Mesothelial cell of epicardium (in vitro differentiated cells): ENCODE measurements around the gene SPACA6. TPM values are rescaled to one million over a fixed set of nuclear protein-coding genes. Genes with fewer than 3 reads are reported as not detected.

Source experiments
- DNase-seq, 2 experiments: peaks; one replicate each; pipeline ENCODE4 v3.0.0; 2021; ENCODE audit warnings: low spot score in 2 of 2; ENCODE audit not compliant: unreplicated experiment in 2 of 2
- H3K27ac Mint-ChIP-seq: 2 replicates; pipeline ENCODE4 v1.8.0; 2021; ENCODE audit warnings: mixed read lengths
- H3K27me3 Mint-ChIP-seq: 2 replicates; pipeline ENCODE4 v1.8.0; 2021; ENCODE audit warnings: low read depth, mixed read lengths
- H3K36me3 Mint-ChIP-seq: 2 replicates; pipeline ENCODE4 v1.8.0; 2021; ENCODE audit warnings: mixed read lengths
- H3K4me1 Mint-ChIP-seq: 2 replicates; pipeline ENCODE4 v1.8.0; 2021; ENCODE audit warnings: mixed read lengths
- H3K4me3 Mint-ChIP-seq: 2 replicates; pipeline ENCODE4 v1.8.0; 2021; ENCODE audit warnings: mild to moderate bottlenecking, moderate library complexity, mixed read lengths
- H3K9me3 Mint-ChIP-seq: 2 replicates; pipeline ENCODE4 v1.8.0; 2021; ENCODE audit warnings: mixed read lengths
- total RNA-seq: library from RNA; stranded (reverse); gene quantifications from 3 replicates; pipeline ENCODE4 v1.2.1, GENCODE V29; 2021
- TF ChIP-seq, protein P1 (sequence below): fragments of 200-600 bp; sonication (generic); IDR thresholded peaks from one replicate; pipeline ENCODE4 v1.5.0; 2021; ENCODE audit warnings: antibody characterized with exemption; ENCODE audit not compliant: unreplicated experiment

Gene SPACA6
- total RNA-seq, 1 donor from 2014 or later: 87.6 TPM

DNA sequence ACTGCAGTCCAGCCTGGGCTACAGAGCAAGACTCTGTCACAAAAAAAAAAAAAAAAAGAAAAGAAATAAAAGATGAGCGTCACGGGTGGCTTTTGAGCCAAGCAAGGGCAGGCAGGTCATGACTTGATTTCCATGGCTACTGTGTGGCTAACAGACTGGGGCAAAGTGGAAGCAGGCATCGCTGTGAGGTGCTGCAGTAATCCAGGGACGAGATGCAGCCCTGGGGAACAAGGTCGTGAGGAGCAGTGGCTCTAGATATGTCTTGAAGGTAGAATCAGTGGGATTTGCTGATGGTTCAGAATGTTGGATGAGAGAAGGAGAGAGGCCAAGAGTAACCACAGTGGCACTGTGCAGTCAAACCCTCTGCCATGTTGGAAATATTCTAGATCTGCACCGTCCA lies 16.4 kb downstream of the SPACA6 start:
- no peak overlapping the region for H3K27ac Mint-ChIP-seq
- DNase-seq: no peak
- H3K4me3 Mint-ChIP-seq: no peak overlapping the region
- H3K4me1 Mint-ChIP-seq: peaks cover 14% of the 10 kb centered on the region
- TF ChIP-seq, protein P1, sequence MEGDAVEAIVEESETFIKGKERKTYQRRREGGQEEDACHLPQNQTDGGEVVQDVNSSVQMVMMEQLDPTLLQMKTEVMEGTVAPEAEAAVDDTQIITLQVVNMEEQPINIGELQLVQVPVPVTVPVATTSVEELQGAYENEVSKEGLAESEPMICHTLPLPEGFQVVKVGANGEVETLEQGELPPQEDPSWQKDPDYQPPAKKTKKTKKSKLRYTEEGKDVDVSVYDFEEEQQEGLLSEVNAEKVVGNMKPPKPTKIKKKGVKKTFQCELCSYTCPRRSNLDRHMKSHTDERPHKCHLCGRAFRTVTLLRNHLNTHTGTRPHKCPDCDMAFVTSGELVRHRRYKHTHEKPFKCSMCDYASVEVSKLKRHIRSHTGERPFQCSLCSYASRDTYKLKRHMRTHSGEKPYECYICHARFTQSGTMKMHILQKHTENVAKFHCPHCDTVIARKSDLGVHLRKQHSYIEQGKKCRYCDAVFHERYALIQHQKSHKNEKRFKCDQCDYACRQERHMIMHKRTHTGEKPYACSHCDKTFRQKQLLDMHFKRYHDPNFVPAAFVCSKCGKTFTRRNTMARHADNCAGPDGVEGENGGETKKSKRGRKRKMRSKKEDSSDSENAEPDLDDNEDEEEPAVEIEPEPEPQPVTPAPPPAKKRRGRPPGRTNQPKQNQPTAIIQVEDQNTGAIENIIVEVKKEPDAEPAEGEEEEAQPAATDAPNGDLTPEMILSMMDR: no peak
- H3K36me3 Mint-ChIP-seq: peaks cover 27% of the 10 kb centered on the region
- H3K9me3 Mint-ChIP-seq: no peaks in the 10 kb centered on the region
- H3K27me3 Mint-ChIP-seq: no peaks in the 10 kb centered on the region

DNA sequence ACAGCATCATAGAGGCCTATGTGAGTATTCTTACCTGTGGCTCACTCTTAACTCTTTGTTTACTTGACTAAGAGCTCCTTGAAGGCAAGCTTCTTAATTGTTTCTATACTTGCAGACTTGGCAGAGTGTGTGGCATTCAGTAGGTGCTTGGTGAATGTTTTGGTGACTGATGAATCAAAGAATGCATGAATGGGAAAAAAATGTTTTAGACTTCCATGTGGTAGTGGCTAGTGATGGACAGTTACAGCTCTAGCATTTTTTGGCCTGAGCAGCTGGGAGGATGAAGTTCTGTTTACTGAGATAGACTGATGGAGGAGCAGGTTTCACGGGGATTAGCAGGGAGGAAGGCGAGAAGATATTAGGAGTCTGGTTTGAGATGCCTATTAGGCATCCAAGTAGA lies 17.0 kb downstream of the SPACA6 start:
- TF ChIP-seq, protein P1: no peak
- H3K36me3 Mint-ChIP-seq: peaks cover 23% of the 10 kb centered on the region
- no peaks in the 10 kb centered on the region for H3K9me3 Mint-ChIP-seq
- H3K27ac Mint-ChIP-seq: no peak overlapping the region
- peaks cover 10% of the 10 kb centered on the region for H3K4me1 Mint-ChIP-seq
- H3K27me3 Mint-ChIP-seq: peaks cover 3% of the 10 kb centered on the region
- H3K4me3 Mint-ChIP-seq: no peak overlapping the region
- DNase-seq: no peak

DNA sequence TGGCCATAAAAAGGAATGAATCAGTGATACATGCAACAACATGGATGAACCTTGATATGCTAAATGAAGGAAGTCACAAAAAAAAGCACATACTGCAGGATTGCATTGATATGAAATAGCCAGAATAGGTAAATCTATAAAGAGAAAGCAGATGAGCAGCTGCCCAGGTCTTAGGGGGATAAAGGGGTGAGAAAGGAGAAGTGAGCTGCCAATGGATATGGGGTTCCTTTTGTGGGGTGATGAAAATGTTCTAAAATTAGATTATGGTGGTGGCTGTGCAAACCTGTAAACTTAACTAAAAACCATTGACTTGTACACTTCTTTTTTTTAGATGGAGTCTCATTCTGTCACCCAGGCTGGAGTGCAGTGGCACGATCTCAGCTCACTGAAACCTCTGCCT lies 18.6 kb downstream of the SPACA6 start:
- peaks cover 3% of the 10 kb centered on the region for H3K4me1 Mint-ChIP-seq
- no peak overlapping the region for H3K4me3 Mint-ChIP-seq
- H3K36me3 Mint-ChIP-seq: peaks cover 12% of the 10 kb centered on the region
- H3K27me3 Mint-ChIP-seq: peaks cover 19% of the 10 kb centered on the region
- no peaks in the 10 kb centered on the region for H3K9me3 Mint-ChIP-seq
- DNase-seq: no peak
- TF ChIP-seq, protein P1: no peak
- H3K27ac Mint-ChIP-seq: no peak overlapping the region

DNA sequence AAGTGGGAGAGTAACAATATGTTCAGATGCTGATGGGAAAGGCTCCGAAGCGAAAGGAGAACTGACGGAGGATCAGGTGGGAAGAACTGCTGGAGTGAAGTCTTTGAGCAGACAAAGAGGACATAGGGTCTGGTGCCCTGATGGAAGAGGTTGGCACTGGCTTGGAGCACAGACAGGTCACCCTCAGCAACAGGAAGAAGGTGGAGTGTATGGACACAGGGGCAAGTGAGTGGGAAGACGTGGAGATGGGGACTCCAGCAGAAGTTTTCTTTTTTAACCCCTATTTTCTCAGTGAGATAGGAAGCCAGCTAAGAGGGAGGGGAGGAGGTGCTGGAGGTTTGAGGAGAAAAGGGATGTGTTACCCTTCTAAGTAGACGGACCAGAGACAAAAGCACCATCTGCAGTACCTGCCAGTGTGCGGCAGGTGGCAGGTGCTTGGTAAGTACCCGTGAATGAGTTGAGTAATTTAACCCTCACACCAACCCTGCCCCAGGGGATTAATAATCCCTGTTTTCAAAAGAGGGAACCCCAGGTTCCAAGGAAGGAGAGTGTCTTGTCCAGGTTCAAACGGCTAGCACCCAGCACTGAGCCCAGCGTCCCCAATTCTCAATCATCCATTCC lies 19.4 kb downstream of the SPACA6 start:
- no peak for DNase-seq
- H3K36me3 Mint-ChIP-seq: peaks cover 6% of the 10 kb centered on the region
- no peak overlapping the region for H3K4me3 Mint-ChIP-seq
- TF ChIP-seq, protein P1: peak; percentile 58
- peaks cover 27% of the 10 kb centered on the region for H3K27me3 Mint-ChIP-seq
- H3K4me1 Mint-ChIP-seq: peaks cover 3% of the 10 kb centered on the region
- no peaks in the 10 kb centered on the region for H3K9me3 Mint-ChIP-seq
- H3K27ac Mint-ChIP-seq: no peak overlapping the region

DNA sequence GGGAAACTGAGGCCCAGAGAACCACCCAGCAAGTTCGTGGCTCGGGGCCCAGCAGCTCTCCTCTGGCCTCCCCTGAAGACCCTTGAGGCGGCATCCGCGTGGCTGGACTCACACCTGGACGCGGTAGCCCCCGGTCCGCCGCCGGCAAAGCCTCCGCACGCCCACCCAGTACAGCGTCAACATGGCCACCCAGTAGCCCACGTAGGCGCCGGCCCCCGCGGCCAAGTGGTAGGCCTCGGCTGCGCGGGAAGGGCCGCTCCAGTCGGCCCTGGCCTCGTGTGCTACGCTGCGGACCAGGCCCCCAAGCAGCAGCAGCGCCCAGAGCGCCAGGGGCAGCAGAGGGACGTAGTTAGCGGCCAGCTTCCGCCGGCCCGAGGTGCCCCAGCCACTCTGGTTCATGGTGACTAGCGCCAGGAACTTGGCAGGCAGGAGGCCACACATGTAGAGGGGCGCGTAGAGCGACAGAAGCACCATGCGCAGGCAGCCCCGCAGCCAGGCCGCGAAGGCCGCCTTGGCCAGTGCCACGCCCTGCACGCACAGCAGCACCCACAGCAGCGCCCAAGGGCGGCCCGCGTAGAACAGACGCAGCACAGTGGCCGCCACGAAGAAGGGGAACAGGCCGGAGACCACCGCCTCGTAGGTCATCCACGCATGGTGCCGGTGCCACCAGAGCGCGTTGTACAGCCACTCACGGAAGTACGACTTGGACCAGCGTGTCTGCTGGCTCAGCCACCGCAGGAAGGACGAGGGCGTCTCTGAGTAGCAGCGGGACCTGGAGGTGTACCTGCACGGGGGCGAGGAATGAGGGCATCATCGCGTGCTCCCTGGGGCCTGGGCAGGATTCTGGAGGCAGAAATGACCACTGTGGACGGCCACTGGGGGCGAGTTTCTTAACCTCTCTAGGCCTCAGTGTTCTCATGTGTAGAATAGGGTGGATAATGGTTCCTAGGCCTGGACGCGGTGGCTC lies 20.5 kb downstream of the SPACA6 start:
- Mint-ChIP-seq H3K27me3 (peaks cover 38% of the 10 kb centered on the region), H3K4me1 (no peaks in the 10 kb centered on the region)

More for the DNA sequence above, 20.5 kb downstream of the SPACA6 start:
- DNase-seq: no peak
- Mint-ChIP-seq H3K9me3 (no peaks in the 10 kb centered on the region), H3K27ac (no peak overlapping the region), H3K36me3 (peaks cover 1% of the 10 kb centered on the region), H3K4me3 (no peak overlapping the region)
- TF ChIP-seq, protein P1: no peak
